Eye (tissue), 1 donor: ENCODE results near the gene CDKAL1.
"Not testable (repeated sequence)": the region's sequence is repeated elsewhere in the genome, so short reads cannot be mapped to it uniquely, and the experiment has no call there.

Experiments used
- DNase-seq: peaks from one replicate; pipeline ENCODE4 v3.0.0-alpha.2; 2015

CDKAL1 gene

GRCh38 chr6:20644667-20645370 lies 110.6 kb downstream of the CDKAL1 start:
- no peak for DNase-seq

- DNase-seq, result not testable (repeated sequence)
These were observed 111.3 kb downstream of the CDKAL1 start for GRCh38 chr6:20645572-20645971.

GRCh38 chr6:20647585-20647984 lies 113.3 kb downstream of the CDKAL1 start:
- DNase-seq, result no peak

GRCh38 chr6:20649696-20650470 lies 115.6 kb downstream of the CDKAL1 start:
- not testable (repeated sequence) for DNase-seq

- DNase-seq, result no peak
These were observed 118.2 kb downstream of the CDKAL1 start for GRCh38 chr6:20652299-20653084.

GRCh38 chr6:20653085-20653479 lies 118.8 kb downstream of the CDKAL1 start:
- no peak for DNase-seq

DNA sequence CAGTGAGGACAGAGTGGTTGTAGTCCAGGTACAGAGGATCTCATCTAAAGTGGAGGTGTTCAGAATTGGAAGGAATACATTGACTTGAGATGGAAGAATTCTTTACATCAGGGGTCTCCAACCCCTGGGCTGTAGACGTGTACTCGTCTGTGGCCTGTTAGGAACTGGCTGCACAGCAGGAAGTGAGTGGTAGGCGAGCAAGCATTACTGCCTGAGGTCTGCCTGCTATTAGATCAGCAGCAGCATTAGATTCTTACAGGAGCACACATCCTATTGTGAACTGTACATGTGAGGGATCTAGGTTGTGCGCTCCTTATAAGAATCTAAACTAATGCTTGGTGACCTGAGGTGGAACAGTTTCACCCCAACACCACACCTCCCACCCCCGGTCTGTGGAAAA lies 121.1 kb downstream of the CDKAL1 start:
- DNase-seq, result no peak

- DNase-seq, result no peak
These were observed 123.1 kb downstream of the CDKAL1 start for GRCh38 chr6:20657274-20657800.

- DNase-seq, result peak; percentile 55
These were observed 123.8 kb downstream of the CDKAL1 start for GRCh38 chr6:20658053-20658452.

DNA sequence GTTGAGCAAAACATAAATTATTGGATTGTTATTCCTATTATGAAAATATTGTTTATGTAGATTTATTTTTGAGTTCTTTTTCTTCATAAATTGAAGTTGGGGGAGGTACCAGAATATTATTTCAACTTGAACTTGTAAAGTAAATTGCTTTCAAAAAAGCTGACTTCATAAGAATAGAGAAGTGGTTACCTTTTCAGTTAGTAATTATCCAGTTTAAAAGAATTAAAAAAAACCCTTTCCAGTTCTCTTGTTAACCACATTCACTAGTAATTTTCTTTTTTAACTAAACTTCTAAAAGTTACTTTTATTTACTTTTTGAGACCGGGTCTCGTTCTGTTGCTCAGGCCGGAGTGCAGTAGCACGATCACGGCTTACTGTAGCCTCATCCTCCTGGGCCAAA lies 124.3 kb downstream of the CDKAL1 start:
- no peak for DNase-seq

DNA sequence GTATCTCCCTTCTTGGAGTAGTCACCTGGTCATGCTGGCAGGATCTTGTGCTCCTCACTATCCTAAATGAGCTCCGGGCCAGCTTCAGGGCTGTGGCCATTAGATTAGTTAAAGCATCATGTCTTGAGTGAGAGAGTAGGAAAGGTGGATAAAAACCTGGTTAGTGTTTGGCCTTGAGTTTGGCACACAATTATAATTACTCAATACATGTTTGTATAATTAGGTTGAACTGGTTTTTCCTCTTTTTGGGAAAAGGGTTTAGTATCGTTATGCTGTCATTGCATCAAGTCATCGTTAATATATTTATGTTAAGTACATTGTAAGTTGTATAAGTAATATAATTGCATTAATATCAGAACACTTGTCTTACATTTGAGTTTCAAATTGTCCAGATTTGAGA lies 126.3 kb downstream of the CDKAL1 start:
- no peak for DNase-seq

DNA sequence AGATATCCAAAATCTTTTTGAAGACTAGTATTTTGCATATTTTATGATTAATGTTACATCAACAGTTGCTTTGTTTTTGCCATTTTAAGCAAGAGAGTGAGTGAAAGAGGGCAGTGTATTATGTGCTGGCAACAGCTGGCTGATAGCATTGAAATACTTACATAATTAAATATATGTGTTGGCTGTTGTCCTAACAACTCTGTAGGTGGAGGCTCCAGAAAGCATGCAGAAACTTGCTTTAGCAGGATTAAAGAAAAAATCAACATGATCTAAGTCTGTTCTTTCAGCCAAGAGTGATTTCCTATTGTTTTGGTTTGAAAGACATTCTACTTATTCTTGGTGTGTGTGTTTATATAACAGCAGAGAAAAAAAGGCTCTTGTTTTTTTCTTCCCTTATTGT lies 127.5 kb downstream of the CDKAL1 start:
- peak; percentile 58 for DNase-seq

- DNase-seq, result no peak
These were observed 130.0 kb downstream of the CDKAL1 start for GRCh38 chr6:20664250-20664649.

GRCh38 chr6:20665290-20665689 lies 131.0 kb downstream of the CDKAL1 start:
- DNase-seq, result no peak

GRCh38 chr6:20669571-20670314 lies 135.5 kb downstream of the CDKAL1 start:
- no peak for DNase-seq

GRCh38 chr6:20670750-20671149 lies 136.5 kb downstream of the CDKAL1 start:
- DNase-seq, result no peak

- DNase-seq, result no peak
These were observed 137.8 kb downstream of the CDKAL1 start for GRCh38 chr6:20672038-20672437.

- DNase-seq, result no peak
These were observed 139.2 kb downstream of the CDKAL1 start for GRCh38 chr6:20673458-20673857.

GRCh38 chr6:20674664-20675063 lies 140.4 kb downstream of the CDKAL1 start:
- DNase-seq, result no peak

DNA sequence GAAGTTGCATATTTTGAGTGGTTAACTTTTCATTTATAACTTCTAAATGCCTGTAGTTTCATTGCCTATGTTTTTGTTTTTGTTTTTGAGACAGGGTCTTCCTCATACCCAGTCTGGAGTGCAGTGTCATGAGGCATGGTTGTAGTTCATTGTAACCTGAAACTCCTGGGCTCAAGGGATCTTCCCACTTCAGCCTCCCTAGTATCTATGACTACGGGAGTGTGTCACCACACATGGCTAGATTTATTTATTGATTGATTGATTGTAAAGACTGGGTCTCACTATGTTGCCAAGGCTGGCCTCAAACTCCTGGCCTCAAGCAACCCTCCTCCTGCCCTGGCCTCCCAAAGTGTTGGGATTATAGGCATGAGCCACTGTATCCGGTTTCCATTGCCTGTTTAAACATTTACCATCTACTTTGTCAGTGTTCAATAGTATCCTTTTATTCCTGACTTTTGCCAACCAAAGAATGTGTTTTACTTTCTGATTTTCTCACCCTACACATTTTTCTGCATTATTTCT lies 144.6 kb downstream of the CDKAL1 start:
- no peak for DNase-seq

GRCh38 chr6:20680697-20681165 lies 146.5 kb downstream of the CDKAL1 start:
- DNase-seq, result no peak

GRCh38 chr6:20681243-20681684 lies 147.0 kb downstream of the CDKAL1 start:
- no peak for DNase-seq
